Measurements from ENCODE around the gene PPIL1. TPM values are rescaled to one million over a fixed set of nuclear protein-coding genes. Genes with fewer than 3 reads are reported as not detected.

The PPIL1 gene
- 82.8 and 84.9 TPM in 2 replicates for total RNA-seq
- long read RNA-seq, transcript PPIL1-201 (4 exons, 1,739 nt): major isoform, 582 of 590 reads
- long read RNA-seq, partial matches to known transcripts: 3 of 590 reads
- long read RNA-seq, other reads (novel, unspliced or antisense): 5 of 590 reads

DNA sequence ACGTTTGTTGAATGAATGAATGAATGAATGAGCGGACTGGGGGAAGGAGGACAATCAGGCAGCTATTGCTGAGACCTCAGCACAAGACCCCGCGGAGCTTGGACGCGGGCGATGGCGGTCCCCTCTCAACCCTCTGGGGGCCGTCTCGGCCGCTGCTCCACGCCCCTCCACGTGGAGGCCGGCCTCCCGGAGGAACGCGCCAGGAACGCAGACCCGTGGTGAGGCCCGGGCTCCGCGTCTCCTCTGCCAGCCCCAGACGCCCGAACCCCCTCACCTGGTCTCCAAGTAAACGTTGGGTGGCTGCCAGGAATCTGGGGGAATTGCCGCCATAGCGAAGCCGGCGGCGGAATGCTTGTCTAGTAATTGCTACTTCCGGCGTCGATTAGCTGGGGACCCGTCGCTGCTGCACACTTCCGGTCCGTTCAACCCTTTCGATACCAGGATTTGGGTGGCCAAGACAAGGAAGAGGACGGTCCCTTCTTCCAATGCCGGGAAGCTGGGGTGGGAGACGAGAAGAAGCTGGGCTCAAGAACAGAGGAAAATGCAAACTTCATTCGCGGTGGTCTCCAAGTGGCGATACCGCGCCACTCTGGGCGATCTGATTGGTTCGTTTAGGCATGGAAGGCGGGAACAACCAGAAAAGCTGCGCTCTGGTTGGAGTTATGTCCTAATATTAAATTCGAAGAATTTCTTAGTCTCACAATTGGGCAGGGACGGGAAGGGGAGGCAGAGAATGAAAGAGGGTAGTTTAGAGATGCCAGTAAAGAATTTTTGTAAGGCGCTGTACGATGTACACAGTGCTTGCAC lies at the start of gene PPIL1:
PPIL1 (minus strand) TSS at position 361 of the 807 bp plus-strand sequence; CDS start at position 330, 31 bp downstream.
- Mint-ChIP-seq H3K4me1 (peaks cover 40% of the 10 kb centered on the region), H3K4me3 (peak within 1 kb of the TSS; percentile 99), H3K27me3 (ENCODE audit: low read depth) (peaks cover 24% of the 10 kb centered on the region), H3K27ac (ENCODE audit: unreplicated experiment) (peak within 1 kb of the TSS; percentile 100), H3K36me3 (ENCODE audit: low read depth) (peaks cover 2% of the 10 kb centered on the region), H3K9me3 (no peaks in the 10 kb centered on the region)
- DNase-seq (ENCODE audit: low read depth, low spot score): peak; percentile 75
- TF ChIP-seq, protein P1, sequence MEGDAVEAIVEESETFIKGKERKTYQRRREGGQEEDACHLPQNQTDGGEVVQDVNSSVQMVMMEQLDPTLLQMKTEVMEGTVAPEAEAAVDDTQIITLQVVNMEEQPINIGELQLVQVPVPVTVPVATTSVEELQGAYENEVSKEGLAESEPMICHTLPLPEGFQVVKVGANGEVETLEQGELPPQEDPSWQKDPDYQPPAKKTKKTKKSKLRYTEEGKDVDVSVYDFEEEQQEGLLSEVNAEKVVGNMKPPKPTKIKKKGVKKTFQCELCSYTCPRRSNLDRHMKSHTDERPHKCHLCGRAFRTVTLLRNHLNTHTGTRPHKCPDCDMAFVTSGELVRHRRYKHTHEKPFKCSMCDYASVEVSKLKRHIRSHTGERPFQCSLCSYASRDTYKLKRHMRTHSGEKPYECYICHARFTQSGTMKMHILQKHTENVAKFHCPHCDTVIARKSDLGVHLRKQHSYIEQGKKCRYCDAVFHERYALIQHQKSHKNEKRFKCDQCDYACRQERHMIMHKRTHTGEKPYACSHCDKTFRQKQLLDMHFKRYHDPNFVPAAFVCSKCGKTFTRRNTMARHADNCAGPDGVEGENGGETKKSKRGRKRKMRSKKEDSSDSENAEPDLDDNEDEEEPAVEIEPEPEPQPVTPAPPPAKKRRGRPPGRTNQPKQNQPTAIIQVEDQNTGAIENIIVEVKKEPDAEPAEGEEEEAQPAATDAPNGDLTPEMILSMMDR (conservative IDR thresholded peaks at IDR 0.05): no peak

DNA sequence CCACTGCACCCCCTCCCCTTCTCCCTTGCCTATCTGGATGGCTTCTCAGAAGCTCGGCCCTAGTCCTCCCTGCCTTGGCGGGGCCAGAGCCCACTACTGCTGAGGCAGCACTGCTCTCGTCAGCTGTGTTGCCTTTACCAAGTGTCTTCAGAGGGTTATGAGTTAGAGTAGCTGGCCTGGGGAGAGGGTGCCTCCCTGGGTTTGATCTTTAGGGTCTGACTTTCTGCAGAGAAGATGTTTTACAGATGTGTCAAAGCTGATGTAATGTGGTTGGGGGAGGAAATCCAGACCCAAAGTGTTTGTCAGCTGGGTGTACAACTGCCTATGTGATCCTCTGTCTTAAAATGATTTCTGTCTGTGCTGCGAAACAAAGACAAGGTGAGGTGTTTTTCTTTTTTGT lies 49.5 kb upstream of the PPIL1 start:
- no peaks in the 10 kb centered on the region for H3K9me3 Mint-ChIP-seq
- H3K36me3 Mint-ChIP-seq (ENCODE audit: low read depth): peaks cover 2% of the 10 kb centered on the region
- no peaks in the 10 kb centered on the region for H3K4me1 Mint-ChIP-seq
- no peak for DNase-seq (ENCODE audit: low read depth, low spot score)
- H3K27me3 Mint-ChIP-seq (ENCODE audit: low read depth): no peaks in the 10 kb centered on the region
- peak overlapping the region; percentile 79 for H3K27ac Mint-ChIP-seq (ENCODE audit: unreplicated experiment)
- TF ChIP-seq, protein P1 (conservative IDR thresholded peaks at IDR 0.05): no peak
- H3K4me3 Mint-ChIP-seq: no peak overlapping the region

DNA sequence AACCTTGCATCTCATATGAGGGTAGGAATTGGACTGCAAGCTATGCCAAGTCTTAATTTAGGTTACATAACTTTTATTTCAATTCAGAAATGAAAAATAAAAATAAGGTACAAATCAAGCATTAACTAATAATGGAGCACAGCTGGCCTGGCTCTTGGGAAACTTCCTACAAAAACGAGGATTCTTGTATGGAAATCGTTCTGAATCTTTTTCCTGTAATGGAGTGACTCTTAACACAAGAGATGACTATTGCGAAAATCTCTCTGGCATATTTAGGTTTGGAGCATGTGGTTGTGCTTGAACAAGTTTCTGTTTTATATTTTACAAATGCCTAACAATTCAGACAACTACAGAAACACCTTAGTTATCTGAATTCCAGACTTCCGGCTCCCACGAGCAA lies 45.9 kb upstream of the PPIL1 start:
- H3K36me3 Mint-ChIP-seq (ENCODE audit: low read depth): peaks cover 2% of the 10 kb centered on the region
- no peak overlapping the region for H3K4me3 Mint-ChIP-seq
- no peaks in the 10 kb centered on the region for H3K4me1 Mint-ChIP-seq
- H3K27me3 Mint-ChIP-seq (ENCODE audit: low read depth): no peaks in the 10 kb centered on the region
- DNase-seq (ENCODE audit: low read depth, low spot score): no peak
- TF ChIP-seq, protein P1 (conservative IDR thresholded peaks at IDR 0.05): no peak
- H3K9me3 Mint-ChIP-seq: no peaks in the 10 kb centered on the region
- no peak overlapping the region for H3K27ac Mint-ChIP-seq (ENCODE audit: unreplicated experiment)

DNA sequence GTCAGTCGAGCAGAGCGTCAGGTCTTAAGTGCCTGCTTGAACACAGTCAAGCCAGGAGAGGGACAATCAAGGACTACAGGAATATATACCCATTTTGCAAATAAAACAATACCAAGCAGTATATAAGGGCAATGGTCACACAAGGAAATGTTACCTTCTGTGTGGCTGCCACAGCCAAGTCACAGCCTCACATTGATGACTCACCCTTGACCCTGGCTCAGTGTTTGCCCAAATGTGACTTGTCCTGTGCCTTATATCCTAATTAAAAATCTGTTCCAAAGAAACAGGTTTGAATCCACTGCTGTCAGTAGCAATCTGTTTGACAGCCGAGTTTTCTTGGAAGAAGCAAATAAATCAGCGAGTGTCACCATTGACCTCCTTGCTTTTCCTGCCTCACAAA lies 45.4 kb upstream of the PPIL1 start:
- H3K27ac Mint-ChIP-seq (ENCODE audit: unreplicated experiment): no peak overlapping the region
- no peak for DNase-seq (ENCODE audit: low read depth, low spot score)
- H3K4me1 Mint-ChIP-seq: no peaks in the 10 kb centered on the region
- no peaks in the 10 kb centered on the region for H3K9me3 Mint-ChIP-seq
- no peak overlapping the region for H3K4me3 Mint-ChIP-seq
- no peaks in the 10 kb centered on the region for H3K27me3 Mint-ChIP-seq (ENCODE audit: low read depth)
- peaks cover 2% of the 10 kb centered on the region for H3K36me3 Mint-ChIP-seq (ENCODE audit: low read depth)
- TF ChIP-seq, protein P1 (conservative IDR thresholded peaks at IDR 0.05): no peak

DNA sequence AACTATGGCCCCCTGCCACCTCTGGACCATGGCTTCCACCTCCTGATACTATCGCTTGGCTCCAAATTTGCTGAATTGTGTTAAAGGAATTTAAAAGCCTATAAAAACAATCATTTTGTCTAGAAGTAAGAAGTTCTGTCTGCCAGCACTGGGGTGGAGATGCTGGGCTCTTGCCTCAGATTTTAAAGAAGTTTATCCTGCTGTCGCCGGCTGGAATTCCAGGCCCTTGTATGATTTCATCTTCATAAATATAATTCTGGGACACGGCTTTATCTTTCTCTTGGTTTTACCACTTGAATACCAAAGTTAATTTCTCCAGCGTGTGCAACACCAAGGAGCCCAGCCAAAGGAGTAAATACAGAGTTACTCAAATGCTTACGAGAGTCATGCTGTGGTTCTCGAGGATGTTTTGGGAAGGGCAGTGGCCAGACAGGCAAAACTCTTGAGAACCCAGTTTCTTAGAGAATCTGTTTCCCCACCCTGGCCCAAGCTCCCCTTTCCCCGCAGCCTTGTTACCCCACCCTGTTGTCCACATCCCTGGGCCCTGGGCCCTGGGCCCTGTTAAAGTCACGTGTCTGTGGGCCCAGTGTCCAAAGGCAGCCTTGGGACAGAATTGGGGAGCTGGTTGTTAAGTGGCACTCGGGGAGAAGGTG lies 43.1 kb upstream of the PPIL1 start:
- no peak overlapping the region for H3K27ac Mint-ChIP-seq (ENCODE audit: unreplicated experiment)
- no peaks in the 10 kb centered on the region for H3K4me1 Mint-ChIP-seq
- no peaks in the 10 kb centered on the region for H3K27me3 Mint-ChIP-seq (ENCODE audit: low read depth)
- TF ChIP-seq, protein P1 (conservative IDR thresholded peaks at IDR 0.05): no peak
- DNase-seq (ENCODE audit: low read depth, low spot score): no peak
- no peaks in the 10 kb centered on the region for H3K9me3 Mint-ChIP-seq
- peaks cover 2% of the 10 kb centered on the region for H3K36me3 Mint-ChIP-seq (ENCODE audit: low read depth)
- H3K4me3 Mint-ChIP-seq: no peak overlapping the region
